K562 (cell line): ENCODE measurements around the gene FOSL1. TPM values are rescaled to one million over a fixed set of nuclear protein-coding genes. Genes with fewer than 3 reads are reported as not detected.

ENCODE experiments used
- ATAC-seq: fragments of 200-7000 bp; cut with Tn5 transposase; 3 replicates; pipeline ENCODE4 v1.9.1; 2020; ENCODE audit warnings: moderate library complexity
- BruUV-seq: library from RNA; stranded (reverse); fragments of 400-500 nt; replicated peaks from 2 replicates; lab custom pipeline; 2021; lab: Mats Ljungman, UMichigan
- CTCF ChIA-PET: fragments of 300-600 bp; formaldehyde crosslinking; extraction: SDS; loops from one replicate; lab custom pipeline; 2021; ENCODE audit warnings: low intra/inter-chr PET ratio; lab: Yijun Ruan, JAX
- POLR2A ChIA-PET: fragments of 300-600, 350-650 bp; sonication (Branson Sonifier 250); formaldehyde crosslinking; extraction: SDS; loops from one replicate; lab custom pipeline; 2021; ENCODE audit warnings: antibody characterized with exemption, inconsistent platforms; lab: Yijun Ruan, JAX
- DNase-seq, 4 experiments: peaks; one replicate each; pipeline versions ENCODE4 v3.0.0 to v3.0.0-alpha.2; 2011 to 2018; ENCODE audit warnings: low spot score in 3 of 4, mixed read lengths in 3 of 4; ENCODE audit errors: extremely low read depth in 1 of 4
- FAIRE-seq: peaks from 2 replicates; lab custom pipeline; 2011; peaks lifted over from hg19 to GRCh38; lab: Jason Lieb, UNC
- H2AFZ ChIP-seq: 2 replicates; pipeline ENCODE4 v1.6.0; 2011; ENCODE audit warnings: low read depth, low read length, control low read depth, inconsistent platforms
- H3K27ac ChIP-seq: fragments of 200-600 bp; 3 replicates; pipeline ENCODE4 v1.8.0; 2011; ENCODE audit warnings: low read depth, mild to moderate bottlenecking, control low read depth, inconsistent platforms, low read length, moderate library complexity, mixed read lengths; ENCODE audit errors: extremely low read depth
- H3K27me3 ChIP-seq, 2 experiments: fragments of 300-600 bp in 1 of 2; 2 replicates in 1 of 2; 3 replicates in 1 of 2; pipeline versions ENCODE4 v1.6.0 to v1.8.0; 2011; ENCODE audit warnings: inconsistent platforms in 2 of 2, low read length in 2 of 2, mild to moderate bottlenecking in 1 of 2, mixed read lengths in 1 of 2, moderate library complexity in 1 of 2; ENCODE audit not compliant: control insufficient read depth in 2 of 2, insufficient read depth in 2 of 2
- H3K36me3 ChIP-seq: fragments of 300-600 bp; 3 replicates; pipeline ENCODE4 v1.8.0; 2011; ENCODE audit warnings: mild to moderate bottlenecking, low read length, inconsistent platforms; ENCODE audit not compliant: control insufficient read depth, insufficient read depth
- H3K4me1 ChIP-seq, 2 experiments: fragments of 200-600 bp in 1 of 2; replicated peaks in 1 of 2; 2 replicates in 1 of 2; 3 replicates in 1 of 2; pipeline versions ENCODE4 v1.5.1 to v1.8.0; 2011; ENCODE audit warnings: inconsistent platforms in 2 of 2, low read length in 2 of 2, mild to moderate bottlenecking in 1 of 2, mixed read lengths in 1 of 2, moderate library complexity in 1 of 2; ENCODE audit not compliant: control insufficient read depth in 2 of 2, insufficient read depth in 2 of 2
- H3K4me2 ChIP-seq: 2 replicates; pipeline ENCODE4 v1.6.1; 2011; ENCODE audit warnings: low read length, control low read depth, inconsistent platforms, mixed read lengths; ENCODE audit not compliant: insufficient read depth
- H3K4me3 ChIP-seq: fragments of 200-600 bp; sonication (generic), shearing (Covaris generic); 2 replicates; pipeline ENCODE4 v1.5.1; 2016; ENCODE audit warnings: control low read depth, inconsistent platforms
- H3K79me2 ChIP-seq: fragments of 200-600 bp; 3 replicates; pipeline ENCODE4 v1.8.0; 2011; ENCODE audit warnings: low read length, inconsistent platforms; ENCODE audit not compliant: control insufficient read depth, insufficient read depth
- H3K9ac ChIP-seq, 2 experiments: 2 replicates each; pipeline versions ENCODE4 v1.6.0 to v1.6.1; 2011; ENCODE audit warnings: low read depth in 2 of 2, low read length in 2 of 2, control low read depth in 1 of 2, inconsistent platforms in 1 of 2, mild to moderate bottlenecking in 1 of 2, mixed read lengths in 1 of 2; ENCODE audit not compliant: insufficient read depth in 1 of 2
- H3K9me1 ChIP-seq: one replicate; pipeline ENCODE4 v1.6.0; 2011; ENCODE audit warnings: inconsistent platforms, mild to moderate bottlenecking, low read length, moderate library complexity; ENCODE audit not compliant: control insufficient read depth, insufficient read depth
- H3K9me3 ChIP-seq: replicated peaks from 2 replicates; pipeline ENCODE4 v1.5.1; 2011; ENCODE audit warnings: low read depth, low read length, inconsistent platforms; ENCODE audit not compliant: control insufficient read depth, insufficient read depth
- H4K20me1 ChIP-seq: replicated peaks from 2 replicates; pipeline ENCODE4 v1.6.1; 2011; ENCODE audit warnings: low read length, inconsistent platforms, mixed read lengths; ENCODE audit not compliant: control insufficient read depth, insufficient read depth
- ARID2 ChIP-seq: fragments of 450-650 bp; IDR thresholded peaks from 2 replicates; pipeline ENCODE4 v1.6.1; 2017; ENCODE audit warnings: antibody characterized with exemption, mild to moderate bottlenecking
- EGR1 ChIP-seq: fragments of 450-650 bp; conservative IDR thresholded peaks from 2 replicates; pipeline ENCODE4 v1.6.1; 2017; ENCODE audit warnings: mild to moderate bottlenecking
- EP400 ChIP-seq: fragments of 450-650 bp; IDR thresholded peaks from 2 replicates; pipeline ENCODE4 v1.6.1; 2017; ENCODE audit warnings: antibody characterized with exemption, mild to moderate bottlenecking, moderate library complexity
- ESRRB ChIP-seq: fragments of 250-450 bp; sonication (Bioruptor Pico); IDR thresholded peaks from 2 replicates; pipeline ENCODE4 v1.5.0; 2020; ENCODE audit warnings: mild to moderate bottlenecking, moderate library complexity, borderline replicate concordance
- KLF1 ChIP-seq: fragments of 450-650 bp; IDR thresholded peaks from 2 replicates; pipeline ENCODE4 v1.6.1; 2016; ENCODE audit warnings: missing genetic modification characterization, missing compliant biosample characterization
- MTA1 ChIP-seq: fragments of 450-650 bp; IDR thresholded peaks from 2 replicates; pipeline ENCODE4 v1.6.1; 2017; ENCODE audit warnings: borderline replicate concordance
- NFIC ChIP-seq: fragments of 450-650 bp; IDR thresholded peaks from 2 replicates; pipeline ENCODE4 v1.6.1; 2017; ENCODE audit warnings: mild to moderate bottlenecking, inconsistent platforms
- NRF1 ChIP-seq, 2 experiments: fragments of 450-650 bp; IDR thresholded peaks in 1 of 2; conservative IDR thresholded peaks in 1 of 2; 2 replicates each; pipeline ENCODE4 v1.6.1; 2014; ENCODE audit warnings: mild to moderate bottlenecking in 2 of 2
- PHF8 ChIP-seq: fragments of 200-600 bp; sonication (generic); IDR thresholded peaks from 2 replicates; pipeline ENCODE4 v1.6.1; 2012; ENCODE audit warnings: mixed run types, mild to moderate bottlenecking, inconsistent platforms, low read length, moderate library complexity, borderline replicate concordance
- RBM15 ChIP-seq: fragments of 200-400 bp; formaldehyde crosslinking; IDR thresholded peaks from 2 replicates; pipeline ENCODE4 v1.6.1; 2018; ENCODE audit warnings: mild to moderate bottlenecking, low read length, moderate library complexity; ENCODE audit not compliant: insufficient read depth
- RNF2 ChIP-seq: sonication (generic); IDR thresholded peaks from 2 replicates; pipeline ENCODE4 v1.6.1; 2016
- TARDBP ChIP-seq: fragments of 450-650 bp; IDR thresholded peaks from 2 replicates; pipeline ENCODE4 v1.6.1; 2016
- TBP ChIP-seq: optimal IDR thresholded peaks from 2 replicates; pipeline ENCODE3; 2011; ENCODE audit warnings: low read depth, low read length, improper control_type of control experiment
- TOE1 ChIP-seq, 2 experiments: fragments of 450-650 bp in 1 of 2; sonication (generic) in 1 of 2; formaldehyde crosslinking in 1 of 2; IDR thresholded peaks; 2 replicates each; pipeline versions ENCODE4 v1.7.1 to v1.8.0; 2016 to 2022; ENCODE audit warnings: borderline replicate concordance in 2 of 2, mild to moderate bottlenecking in 2 of 2, antibody characterized with exemption in 1 of 2, inconsistent platforms in 1 of 2, low read depth in 1 of 2, missing genetic modification reagents in 1 of 2, moderate library complexity in 1 of 2
- YY1 ChIP-seq, 3 experiments: IDR thresholded peaks; 2 replicates each; pipeline ENCODE4 v1.6.1; 2011; ENCODE audit warnings: low read length in 2 of 3, mild to moderate bottlenecking in 2 of 3, moderate library complexity in 2 of 3, borderline replicate concordance in 1 of 3, control low read depth in 1 of 3, low read depth in 1 of 3; ENCODE audit not compliant: insufficient read depth in 3 of 3, insufficient replicate concordance in 2 of 3, control insufficient read depth in 1 of 3, insufficient read length in 1 of 3; ENCODE audit errors: extremely low read depth in 1 of 3
- WGBS: fragments of 100-300 bp; shearing (Covaris generic); methylation state at CpG from one replicate; pipeline ENCODE4 v1.1.6; 2016; ENCODE audit warnings: low coverage, mixed read lengths; ENCODE audit not compliant: insufficient coverage; ENCODE audit errors: missing lambda C conversion rate; 5-methylcytosine and 5-hydroxymethylcytosine counted together
- in situ Hi-C: fragments of 300-500 bp; cut with MboI; formaldehyde crosslinking; loops from 4 replicates; pipeline ENCODE4 v1.15.0; 2018; ENCODE audit warnings: inconsistent platforms, mixed read lengths
- intact Hi-C: fragments of 100-400 bp; cut with micrococcal nuclease; formaldehyde crosslinking; loops from 2 replicates; pipeline ENCODE4 v1.14.2; 2022
- polyA plus RNA-seq, 8 experiments: library from polyadenylated mRNA; depleted of rRNA in 4 of 8; stranded (reverse) in 5 of 8; unstranded in 3 of 8; fragments of >200 nt; fragmentation: Nextera tagmentation in 2 of 8; fragmentation: Illumina TruSeq in 1 of 8; extraction: Ambion mirVana in 2 of 8; extraction: Trizol in 1 of 8; gene quantifications; 2 replicates each; pipeline versions ENCODE4 v1.2.1 to v1.2.3, GENCODE V29; 2011 to 2014; ENCODE audit warnings: inconsistent platforms in 1 of 8, missing spikeins in 1 of 8
- total RNA-seq, 7 experiments: library from RNA; depleted of rRNA in 6 of 7; stranded (reverse); fragments of >200 nt in 6 of 7; fragmentation: Illumina TruSeq in 2 of 7; extraction: Trizol in 2 of 7; gene quantifications; 2 replicates each; pipeline versions ENCODE4 v1.2.1 to v1.2.3, GENCODE V29; 2011 to 2021; ENCODE audit warnings: low replicate concordance in 1 of 7
- TF ChIP-seq, protein P1 (sequence below), 2 experiments: IDR thresholded peaks; 2 replicates each; pipeline ENCODE4 v1.6.1; 2012; ENCODE audit warnings: improper control_type of control experiment in 2 of 2, low read depth in 2 of 2, low read length in 2 of 2, borderline replicate concordance in 1 of 2
- TF ChIP-seq, protein P2 (sequence below), 2 experiments: fragments of 250-450 bp in 1 of 2; fragments of 450-650 bp in 1 of 2; sonication (Bioruptor Pico) in 1 of 2; IDR thresholded peaks; 2 replicates each; pipeline versions ENCODE4 v1.6.1 to v1.8.0; 2016 to 2021; ENCODE audit warnings: mild to moderate bottlenecking in 2 of 2, moderate library complexity in 2 of 2, missing compliant biosample characterization in 1 of 2, missing genetic modification characterization in 1 of 2

FOSL1 gene
- total and polyA plus RNA-seq, 9 of the 15 experiments (the other 6 are each of a cell fraction or from before 2014, with no cell fraction given), result 3.5 to 39.6 (median 10.0) TPM

DNA sequence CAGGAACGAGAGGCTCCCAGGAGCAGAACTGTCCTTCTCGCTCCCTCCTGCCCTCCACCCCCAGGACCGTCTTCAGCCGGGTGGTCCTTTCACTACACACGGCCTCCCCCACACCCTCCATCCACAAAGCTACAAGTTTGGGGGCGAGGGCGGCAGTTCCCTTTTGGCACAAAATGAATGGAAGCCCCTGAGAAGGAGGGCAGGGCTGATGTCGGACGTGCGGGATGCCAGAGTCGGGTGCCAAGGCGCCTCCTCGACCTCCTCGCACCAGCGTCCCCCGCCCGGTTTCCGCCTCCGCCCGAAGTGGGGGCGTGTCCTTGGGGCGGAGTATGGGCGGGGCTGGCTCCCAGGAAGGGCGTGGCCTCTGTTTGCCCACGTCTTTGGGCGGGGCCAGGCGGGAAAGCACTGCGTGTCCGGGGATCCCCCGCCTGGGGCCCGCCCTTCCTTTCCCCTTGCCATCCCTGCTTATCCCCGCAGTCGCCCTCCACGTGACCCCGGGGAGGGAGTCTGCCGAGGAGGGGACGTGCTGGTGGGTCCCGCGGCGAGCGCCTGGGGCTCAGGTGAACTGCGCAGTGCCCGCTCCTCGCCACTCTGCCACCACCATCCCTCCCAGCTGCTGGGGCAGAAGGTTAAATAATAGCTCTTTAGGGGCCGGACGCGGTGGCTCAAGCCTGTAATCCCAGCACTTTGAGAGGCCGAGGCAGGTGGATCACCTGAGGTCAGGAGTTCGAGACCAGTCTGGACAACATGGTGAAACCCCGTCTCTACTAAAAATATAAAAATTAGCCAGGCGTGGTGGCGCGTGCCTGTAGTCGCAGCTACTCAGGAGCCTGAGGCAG, 26.7 kb downstream of the FOSL1 start:
- Histone ChIP-seq H2AFZ (peak overlapping the region; percentile 97), H3K27ac (peak overlapping the region; percentile 73)
- TF ChIP-seq NFIC (no peak; the same call in 1 of the 2 replicates), YY1 (IDR thresholded peaks at IDR 0.05; ENCODE audit: borderline replicate concordance in 1 of 3, control insufficient read depth in 1 of 3, extremely low read depth in 1 of 3, insufficient read depth in 3 of 3, insufficient read length in 1 of 3, insufficient replicate concordance in 2 of 3, low read depth in 1 of 3, low read length in 2 of 3) (peak in 1 of 3 experiments; percentile 7), RBM15 (no peak), ARID2 (0 out of 2 replicates have a peak, but pooled peaks have one; percentile 46), RNF2 (peak; percentile 34; the same call in 1 of the 2 replicates), TARDBP (0 out of 2 replicates have a peak, but pooled peaks have one; percentile 40), NRF1 (conservative IDR thresholded peaks at IDR 0.05 in 1 of 2, IDR thresholded peaks at IDR 0.05 in 1 of 2) (peak; percentile 71 to 76), MTA1 (no peak), EP400 (peak; percentile 55; the same call in 1 of the 2 replicates), TOE1 (IDR thresholded peaks at IDR 0.05; ENCODE audit: borderline replicate concordance) (peak; percentile 66), TOE1 (CRISPR knock-in tag; IDR thresholded peaks at IDR 0.05; ENCODE audit: borderline replicate concordance, low read depth) (no peak), TBP (peak; percentile 27), ESRRB (no peak), PHF8 (peak; percentile 71; the same call in 1 of the 2 replicates), EGR1 (peak; percentile 90), KLF1 (tag) (peak; percentile 84; the same call in 1 of the 2 replicates)
- TF ChIP-seq, protein P1, sequence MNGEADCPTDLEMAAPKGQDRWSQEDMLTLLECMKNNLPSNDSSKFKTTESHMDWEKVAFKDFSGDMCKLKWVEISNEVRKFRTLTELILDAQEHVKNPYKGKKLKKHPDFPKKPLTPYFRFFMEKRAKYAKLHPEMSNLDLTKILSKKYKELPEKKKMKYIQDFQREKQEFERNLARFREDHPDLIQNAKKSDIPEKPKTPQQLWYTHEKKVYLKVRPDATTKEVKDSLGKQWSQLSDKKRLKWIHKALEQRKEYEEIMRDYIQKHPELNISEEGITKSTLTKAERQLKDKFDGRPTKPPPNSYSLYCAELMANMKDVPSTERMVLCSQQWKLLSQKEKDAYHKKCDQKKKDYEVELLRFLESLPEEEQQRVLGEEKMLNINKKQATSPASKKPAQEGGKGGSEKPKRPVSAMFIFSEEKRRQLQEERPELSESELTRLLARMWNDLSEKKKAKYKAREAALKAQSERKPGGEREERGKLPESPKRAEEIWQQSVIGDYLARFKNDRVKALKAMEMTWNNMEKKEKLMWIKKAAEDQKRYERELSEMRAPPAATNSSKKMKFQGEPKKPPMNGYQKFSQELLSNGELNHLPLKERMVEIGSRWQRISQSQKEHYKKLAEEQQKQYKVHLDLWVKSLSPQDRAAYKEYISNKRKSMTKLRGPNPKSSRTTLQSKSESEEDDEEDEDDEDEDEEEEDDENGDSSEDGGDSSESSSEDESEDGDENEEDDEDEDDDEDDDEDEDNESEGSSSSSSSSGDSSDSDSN (IDR thresholded peaks at IDR 0.05; ENCODE audit: borderline replicate concordance in 1 of 2, low read depth in 2 of 2, low read length in 2 of 2), result no peak
- TF ChIP-seq, protein P2, sequence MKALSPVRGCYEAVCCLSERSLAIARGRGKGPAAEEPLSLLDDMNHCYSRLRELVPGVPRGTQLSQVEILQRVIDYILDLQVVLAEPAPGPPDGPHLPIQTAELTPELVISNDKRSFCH (CRISPR knock-in tag; IDR thresholded peaks at IDR 0.05), result no peak
- TF ChIP-seq, protein P2 (tag; IDR thresholded peaks at IDR 0.05), result 0 out of 2 replicates have a peak, but pooled peaks have one; percentile 14

More for the DNA sequence above, 26.7 kb downstream of the FOSL1 start:
- in situ Hi-C loops (no loop called here), intact Hi-C loops (no loop called here)
- Histone ChIP-seq H3K4me3 (peak overlapping the region; percentile 46), H4K20me1 (no peaks in the 10 kb centered on the region), H3K79me2 (no peaks in the 10 kb centered on the region), H3K27me3 (no peaks in the 10 kb centered on the region), H3K9me1 (no peaks in the 10 kb centered on the region), H3K9me3 (no peaks in the 10 kb centered on the region), H3K36me3 (no peaks in the 10 kb centered on the region), H3K4me1 (peaks cover 11 to 42% of the 10 kb centered on the region in 2 experiments), H3K9ac (peak overlapping the region; percentile 59 to 92), H3K4me2 (peak overlapping the region; percentile 97)
- DNase-seq (peak; percentile 92 to 98 (median 97)), ATAC-seq (peak; percentile 86), FAIRE-seq (peak; percentile 91)
- BruUV-seq, result TSS peak; percentile 87
- POLR2A ChIA-PET, result interaction anchor here (0.5 to 1.4 kb wide), 14 partner anchors 8 to 450 kb away, joined by 3 to 13 read pairs (median 4); partner anchors contain the start of genes CCDC85B, FIBP, FOSL1 and MUS81
- CTCF ChIA-PET, result no interaction called here
- WGBS, result 10% methylated on average over 43 of the region's 54 CpGs
